NCI-H510A (cell line): Measurements from ENCODE around the gene TCF7L2.

Source experiments
- DNase-seq: peaks from one replicate; lab custom pipeline; 2025; lab: John Stamatoyannopoulos, UW

Gene TCF7L2

GRCh38 chr10:113177936-113178335, 227.9 kb downstream of the TCF7L2 start:
- DNase-seq: no peak

- no peak for DNase-seq
These were observed 228.7 kb downstream of the TCF7L2 start for GRCh38 chr10:113178771-113179170.

- DNase-seq: no peak
These were observed 229.2 kb downstream of the TCF7L2 start for GRCh38 chr10:113179265-113179664.

GRCh38 chr10:113179966-113180365, 229.9 kb downstream of the TCF7L2 start:
- no peak for DNase-seq

- no peak for DNase-seq
These were observed 230.5 kb downstream of the TCF7L2 start for GRCh38 chr10:113180401-113181154.

GRCh38 chr10:113182154-113182553, 232.1 kb downstream of the TCF7L2 start:
- DNase-seq: no peak

GRCh38 chr10:113183573-113183972, 233.5 kb downstream of the TCF7L2 start:
- DNase-seq: no peak

GRCh38 chr10:113187063-113187777, 237.2 kb downstream of the TCF7L2 start:
- no peak for DNase-seq

GRCh38 chr10:113199459-113199858, 249.4 kb downstream of the TCF7L2 start:
- no peak for DNase-seq

GRCh38 chr10:113202011-113202410, 252.0 kb downstream of the TCF7L2 start:
- DNase-seq: no peak

GRCh38 chr10:113207924-113208323, 257.9 kb downstream of the TCF7L2 start:
- DNase-seq: no peak

GRCh38 chr10:113213035-113213434, 263.0 kb downstream of the TCF7L2 start:
- no peak for DNase-seq

GRCh38 chr10:113214331-113214730, 264.3 kb downstream of the TCF7L2 start:
- DNase-seq: no peak

GRCh38 chr10:113216102-113216501, 266.1 kb downstream of the TCF7L2 start:
- DNase-seq: no peak
